Liver (tissue), 9 donors: ENCODE measurements around the gene UGT2A2. TPM values are rescaled to one million over a fixed set of nuclear protein-coding genes. Genes with fewer than 3 reads are reported as not detected.

ENCODE experiments used
- DNase-seq: peaks from one replicate; pipeline ENCODE4 v3.0.0-alpha.2; 2017; ENCODE audit warnings: low spot score
- H3K27ac ChIP-seq, 2 donors: one replicate each; pipeline ENCODE4 v1.7.0; 2013; ENCODE audit warnings: inconsistent platforms in 2 of 2, low read length in 2 of 2, control low read depth in 1 of 2, low read depth in 1 of 2, mild to moderate bottlenecking in 1 of 2
- H3K27me3 ChIP-seq, 4 donors: one replicate each; pipeline versions ENCODE4 v1.6.1 to v1.7.0; 2013; ENCODE audit warnings: low read length in 3 of 4, inconsistent platforms in 1 of 4, mild to moderate bottlenecking in 1 of 4, moderate library complexity in 1 of 4; ENCODE audit not compliant: control insufficient read depth in 4 of 4, insufficient read depth in 4 of 4
- H3K36me3 ChIP-seq, 4 donors: one replicate each; pipeline versions ENCODE4 v1.6.1 to v1.7.0; 2013; ENCODE audit warnings: low read length in 3 of 4, mild to moderate bottlenecking in 3 of 4, low read depth in 1 of 4, moderate library complexity in 1 of 4; ENCODE audit not compliant: control insufficient read depth in 4 of 4, insufficient read depth in 3 of 4
- H3K4me1 ChIP-seq, 4 donors: one replicate each; pipeline versions ENCODE4 v1.6.1 to v1.7.0; 2013; ENCODE audit warnings: low read length in 3 of 4, mild to moderate bottlenecking in 3 of 4, moderate library complexity in 1 of 4; ENCODE audit not compliant: control insufficient read depth in 4 of 4, insufficient read depth in 4 of 4
- H3K4me3 ChIP-seq, 3 donors: one replicate each; pipeline versions ENCODE4 v1.6.1 to v1.7.0; 2013; ENCODE audit warnings: low read length in 3 of 3, control low read depth in 1 of 3, low read depth in 1 of 3, mild to moderate bottlenecking in 1 of 3
- H3K9ac ChIP-seq, 2 donors: one replicate each; pipeline ENCODE4 v1.7.0; 2013; ENCODE audit warnings: low read length in 2 of 2, mild to moderate bottlenecking in 2 of 2, moderate library complexity in 2 of 2, control low read depth in 1 of 2, low read depth in 1 of 2
- H3K9me3 ChIP-seq, 4 donors: one replicate each; pipeline versions ENCODE4 v1.6.1 to v1.7.0; 2013; ENCODE audit warnings: low read length in 3 of 4; ENCODE audit not compliant: control insufficient read depth in 4 of 4
- EGR1 ChIP-seq, 2 donors: IDR thresholded peaks; 2 replicates each; pipeline ENCODE4 v1.6.1; 2016 to 2018; ENCODE audit warnings: antibody characterized with exemption in 2 of 2, low read depth in 2 of 2
- GABPA ChIP-seq, 2 donors: IDR thresholded peaks in 1 of 2; conservative IDR thresholded peaks in 1 of 2; 2 replicates each; pipeline ENCODE4 v1.6.1; 2016; ENCODE audit warnings: antibody characterized with exemption in 2 of 2, mild to moderate bottlenecking in 1 of 2, moderate library complexity in 1 of 2
- HNF4G ChIP-seq: IDR thresholded peaks from 2 replicates; pipeline ENCODE4 v1.6.1; 2016; ENCODE audit warnings: antibody characterized with exemption
- RAD21 ChIP-seq, 2 donors: IDR thresholded peaks; 2 replicates each; pipeline ENCODE4 v1.6.1; 2016; ENCODE audit warnings: antibody characterized with exemption in 2 of 2, mild to moderate bottlenecking in 2 of 2
- REST ChIP-seq: IDR thresholded peaks from 2 replicates; pipeline ENCODE4 v1.6.1; 2016; ENCODE audit warnings: antibody characterized with exemption, mild to moderate bottlenecking
- SP1 ChIP-seq: IDR thresholded peaks from 2 replicates; pipeline ENCODE4 v1.6.1; 2018; ENCODE audit warnings: antibody characterized with exemption, mild to moderate bottlenecking
- TAF1 ChIP-seq: conservative IDR thresholded peaks from 2 replicates; pipeline ENCODE4 v1.6.1; 2016; ENCODE audit warnings: antibody characterized with exemption, mild to moderate bottlenecking
- ZBTB33 ChIP-seq: IDR thresholded peaks from 2 replicates; pipeline ENCODE4 v1.6.1; 2016; ENCODE audit warnings: antibody characterized with exemption
- WGBS: extraction: QIAGEN DNeasy Blood & Tissue Kit; methylation state at CpG from one replicate; pipeline ENCODE4 v1.1.7; 2013; 5-methylcytosine and 5-hydroxymethylcytosine counted together
- polyA plus RNA-seq, 2 donors: library from polyadenylated mRNA; stranded (reverse) in 1 of 2; unstranded in 1 of 2; fragments of 200-250 nt in 1 of 2; fragments of >200 nt in 1 of 2; fragmentation: Nextera tagmentation in 1 of 2; extraction: Ambion mirVana in 1 of 2; gene quantifications; one replicate each; pipeline versions ENCODE4 v1.2.1 to v1.2.3, GENCODE V29; 2013 to 2015
- total RNA-seq, 2 donors: library from RNA; depleted of rRNA; stranded (reverse); fragments of >200 nt; gene quantifications; one replicate each; pipeline ENCODE4 v1.2.3, GENCODE V29; 2014
- donor health status: healthy.
- donor health status: healthy.
- donor health status: healthy.
- donor health status: healthy.
- donor health status: healthy.

Gene UGT2A2
- total and polyA plus RNA-seq, 4 donors = not detected

- TF ChIP-seq ZBTB33 (peak; percentile 66), TAF1 (no peak), RAD21 (IDR thresholded peaks at IDR 0.05) (peak in 1 of 2 donors; percentile 29)
These were observed 48.1 kb downstream of the UGT2A2 start (continued) for GRCh38 chr4:69591364-69591763.

- Histone ChIP-seq H3K27me3 (no peaks in the 10 kb centered on the region), H3K4me3 (no peak overlapping the region), H3K36me3 (no peaks in the 10 kb centered on the region), H3K27ac (no peak overlapping the region), H3K9me3 (no peaks in the 10 kb centered on the region), H3K9ac (no peak overlapping the region), H3K4me1 (peaks cover 0 to 9% (median 2%) of the 10 kb centered on the region in 4 donors)
- 55% methylated on average over 1 of the region's 1 CpG for WGBS
- DNase-seq = no peak
- TF ChIP-seq GABPA (IDR thresholded peaks at IDR 0.05 in 1 of 2, conservative IDR thresholded peaks at IDR 0.05 in 1 of 2) (no peak), SP1 (no peak), REST (no peak), EGR1 (IDR thresholded peaks at IDR 0.05; ENCODE audit: low read depth in 2 of 2) (no peak)
These were observed 49.6 kb downstream of the UGT2A2 start for GRCh38 chr4:69589884-69590283.

DNA sequence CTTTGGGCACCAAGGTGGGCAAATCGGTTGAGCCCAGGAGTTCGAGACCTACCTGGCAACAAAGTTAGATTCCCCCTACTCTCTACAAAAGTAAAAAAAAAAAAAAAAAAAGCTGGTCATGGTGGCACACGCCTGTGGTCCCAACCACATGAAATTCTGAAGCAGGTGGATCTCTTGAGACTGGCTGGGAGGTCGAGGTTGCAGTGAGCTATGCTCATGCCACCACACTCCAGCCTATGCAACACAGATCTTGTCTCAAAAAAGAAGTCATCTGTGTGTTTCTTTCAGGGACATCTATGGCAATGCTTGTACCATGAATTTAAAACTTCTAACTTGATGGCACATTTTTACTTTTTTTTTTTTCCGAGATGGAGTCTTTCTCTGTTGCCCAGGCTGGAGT is 55.3 kb downstream of the UGT2A2 start:
- Histone ChIP-seq H3K9ac (no peak overlapping the region), H3K27me3 (no peaks in the 10 kb centered on the region), H3K4me1 (peaks cover 0 to 8% (median 5%) of the 10 kb centered on the region in 4 donors), H3K4me3 (no peak overlapping the region), H3K27ac (no peak overlapping the region), H3K9me3 (no peaks in the 10 kb centered on the region), H3K36me3 (no peaks in the 10 kb centered on the region)
- TF ChIP-seq HNF4G (no peak), GABPA (IDR thresholded peaks at IDR 0.05 in 1 of 2, conservative IDR thresholded peaks at IDR 0.05 in 1 of 2) (no peak), REST (no peak)
- 82% methylated on average over 5 of the region's 5 CpGs for WGBS
- DNase-seq = no peak
